HG03045 (cell line): ENCODE data around the gene SLC25A41.
"Not testable (repeated sequence)": the region's sequence is repeated elsewhere in the genome, so short reads cannot be mapped to it uniquely, and the experiment has no call there.

Experiments
- ATAC-seq: cut with Tn5 transposase; IDR thresholded peaks from one replicate; pipeline ENCODE4 v1.9.1; 2021; ENCODE audit warnings: mild to moderate bottlenecking, moderate library complexity; ENCODE audit not compliant: unreplicated experiment

The SLC25A41 gene

DNA sequence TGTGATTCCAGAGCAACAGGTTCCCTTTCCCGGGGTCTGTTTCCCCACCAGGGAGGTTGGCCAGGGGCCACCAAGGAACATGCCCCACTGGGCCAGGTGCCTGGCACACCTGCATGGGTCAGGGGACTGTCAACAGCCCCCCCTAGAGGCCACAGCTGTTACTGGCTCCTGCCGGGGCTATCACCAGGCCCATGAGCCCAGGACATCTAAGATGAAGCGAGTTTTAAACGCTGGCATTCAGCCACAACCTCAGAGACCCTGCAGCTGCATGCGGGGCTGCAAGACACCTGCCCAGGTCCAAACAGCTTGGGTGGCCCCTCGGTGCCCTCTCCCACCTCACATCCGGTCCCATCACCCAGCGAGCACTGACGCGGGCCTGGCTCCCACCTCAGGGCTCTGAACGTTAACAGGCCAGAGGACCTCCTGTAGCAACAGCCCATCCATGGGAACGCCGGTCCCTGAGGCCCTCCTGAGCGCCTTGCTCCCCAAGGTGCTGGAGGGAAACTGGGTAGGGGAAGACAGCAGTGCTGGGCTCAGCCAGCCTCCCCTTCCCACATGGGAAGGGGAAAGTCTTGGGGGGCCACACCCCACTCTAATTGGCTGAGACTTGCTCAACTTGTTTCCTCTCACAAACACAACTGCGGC lies 21.0 kb downstream of the SLC25A41 start:
- ATAC-seq = no peak

DNA sequence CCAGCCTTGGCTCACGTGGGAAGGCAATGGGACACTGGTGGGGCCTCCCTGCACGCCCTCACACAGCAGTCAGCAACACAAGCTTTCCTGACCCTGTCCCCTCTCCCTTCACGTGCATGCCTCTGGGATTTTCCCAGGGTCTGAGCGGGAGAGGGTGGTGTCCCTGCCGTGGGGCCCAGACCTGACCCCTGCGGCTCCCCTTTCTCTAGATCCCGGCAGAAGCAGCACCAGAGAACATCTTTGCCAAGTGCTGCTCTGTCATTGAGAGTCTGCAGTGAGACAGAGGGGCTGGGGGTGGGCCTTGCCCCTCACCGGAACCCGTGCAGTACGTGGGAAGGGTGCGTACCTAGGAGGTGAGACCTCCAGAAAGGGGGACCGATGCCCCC lies 21.5 kb downstream of the SLC25A41 start:
- ATAC-seq = no peak

DNA sequence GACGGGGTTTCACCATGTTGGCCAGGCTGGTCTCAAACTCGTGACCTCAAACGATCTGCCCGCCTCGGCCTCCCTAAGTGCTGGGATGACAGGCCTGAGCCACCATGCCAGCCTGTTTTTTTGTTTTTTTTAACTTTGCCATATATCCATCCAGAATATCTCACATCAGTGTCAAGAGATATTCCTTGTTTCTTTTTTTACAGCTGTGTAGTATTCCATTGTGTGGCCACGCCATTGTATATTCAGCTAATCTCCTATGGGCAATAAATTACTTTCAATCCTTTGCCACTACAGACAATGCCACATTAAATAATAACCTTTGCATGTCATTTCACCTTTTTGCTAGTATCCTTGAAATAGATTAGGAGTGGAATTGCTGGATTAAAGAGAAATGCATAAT lies 24.2 kb downstream of the SLC25A41 start:
- no peak for ATAC-seq

DNA sequence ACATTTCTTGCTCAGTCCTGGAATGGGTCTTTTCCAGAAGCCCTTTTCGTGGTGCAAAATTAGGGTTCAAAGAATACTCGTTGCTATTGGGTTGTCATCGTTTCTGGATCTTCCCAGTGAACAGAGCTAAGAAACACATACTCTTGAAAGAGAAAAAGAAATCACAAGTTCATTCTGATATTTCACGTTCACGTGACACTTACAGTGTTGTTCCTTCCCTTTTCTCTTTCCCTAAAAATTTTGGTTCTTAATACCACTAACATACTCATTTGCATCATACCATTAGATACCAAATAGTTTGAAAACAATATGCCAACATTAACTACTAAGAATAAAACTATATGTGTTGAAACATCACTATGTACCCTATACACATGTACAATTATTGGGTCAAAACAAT lies 27.2 kb downstream of the SLC25A41 start:
- ATAC-seq = no peak

DNA sequence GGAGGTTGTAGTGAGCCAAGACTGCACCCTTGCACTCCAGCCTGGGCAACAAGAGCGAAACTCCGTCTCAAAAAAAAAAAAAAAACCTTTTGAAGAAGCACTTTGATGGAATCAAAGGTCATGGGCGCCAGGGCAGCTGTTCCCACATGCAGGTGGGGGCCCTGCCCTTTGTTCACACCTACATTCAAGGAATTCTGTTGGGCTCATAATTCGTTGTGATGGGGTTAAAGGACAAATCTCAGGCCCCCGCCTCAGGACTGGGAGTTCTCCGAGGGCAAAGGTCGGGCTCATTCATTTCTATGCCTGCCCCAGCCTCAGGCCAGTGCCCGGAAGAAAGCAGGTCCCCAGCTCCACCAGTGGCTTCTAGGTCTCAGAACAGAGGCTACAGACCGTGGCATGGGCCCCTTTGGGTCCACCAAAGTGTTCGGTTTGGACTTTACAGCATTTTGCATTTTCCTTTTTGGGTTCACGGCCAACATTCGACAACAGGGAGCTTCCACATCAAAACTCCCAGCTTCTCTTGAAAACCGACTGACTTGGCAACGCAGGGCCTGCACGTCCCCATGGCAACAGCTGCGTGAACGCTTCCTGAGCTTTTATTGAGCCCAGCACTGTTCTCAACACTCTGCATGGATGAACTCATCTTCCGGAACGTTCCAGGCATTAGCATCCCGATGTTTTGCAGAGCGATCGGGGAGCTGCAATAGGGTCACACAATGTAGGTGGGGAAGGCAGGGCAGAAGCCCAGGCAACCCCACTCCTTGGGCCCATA lies 30.5 kb downstream of the SLC25A41 start:
- no peak for ATAC-seq

DNA sequence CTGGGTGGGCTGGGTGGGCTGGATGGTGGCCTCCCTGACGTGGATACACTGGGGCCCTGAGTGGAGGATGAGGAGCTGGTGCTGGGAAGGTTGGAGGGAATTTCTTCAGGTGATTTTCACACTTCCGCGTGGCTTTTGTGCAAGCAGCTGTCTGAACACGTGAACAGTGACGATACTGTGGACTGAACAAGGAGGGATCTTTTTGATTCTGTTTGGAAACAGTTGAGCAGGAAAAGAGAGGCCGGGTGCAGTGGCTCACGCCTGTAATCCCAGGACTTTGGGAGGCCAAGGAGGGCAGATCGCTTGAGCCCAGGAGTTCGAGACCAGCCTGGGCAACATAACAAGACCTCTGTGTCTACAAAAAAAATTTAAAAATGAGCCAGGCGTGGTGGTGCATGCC lies 31.5 kb downstream of the SLC25A41 start:
- ATAC-seq = no peak

- ATAC-seq = not testable (repeated sequence)
Measured at GRCh38 chr19:6400062-6400944, 33.3 kb downstream of the SLC25A41 start.

GRCh38 chr19:6396305-6396704 lies 37.3 kb downstream of the SLC25A41 start:
- no peak for ATAC-seq

DNA sequence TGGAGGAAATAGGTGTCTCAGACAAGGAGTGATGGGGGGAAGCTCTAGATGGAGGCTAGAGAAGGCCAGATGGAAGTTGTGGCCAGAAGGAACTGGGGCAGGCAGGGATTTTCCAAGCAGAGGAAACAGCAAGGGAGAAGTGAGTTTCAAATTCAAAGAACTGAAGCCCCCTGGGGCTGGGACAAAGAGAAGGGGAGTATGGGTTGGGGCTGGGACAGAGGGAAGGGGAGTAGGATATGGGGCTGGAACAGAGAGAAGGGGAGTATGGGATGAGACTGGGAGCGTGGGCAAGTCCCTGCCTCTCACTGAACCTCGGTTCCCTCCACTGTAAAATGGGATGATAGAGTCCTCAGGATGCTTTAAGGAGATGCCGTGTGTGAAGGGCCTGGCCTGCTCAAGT lies 38.7 kb downstream of the SLC25A41 start:
- ATAC-seq = no peak

DNA sequence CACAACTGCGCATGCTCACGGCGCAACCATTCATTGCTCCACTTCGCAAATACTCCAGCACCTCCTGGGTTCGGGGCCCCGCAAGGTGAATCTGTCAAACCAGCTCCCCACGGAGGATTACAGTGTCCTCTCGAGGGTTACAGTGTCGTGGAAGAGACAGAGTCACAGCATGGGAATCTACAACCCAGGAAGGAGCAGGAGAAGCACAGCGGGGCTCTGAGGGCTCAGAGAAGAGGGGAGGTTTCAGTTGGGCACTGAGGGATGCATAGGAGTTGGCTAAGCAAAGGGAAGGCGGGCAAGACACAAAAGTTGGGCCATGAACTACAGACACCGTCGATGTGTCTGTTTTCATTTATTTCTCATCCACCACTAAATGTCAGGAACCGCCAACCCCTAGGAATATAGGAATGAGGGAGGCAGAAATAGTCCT lies 39.6 kb downstream of the SLC25A41 start:
- ATAC-seq = no peak

GRCh38 chr19:6393074-6393982 lies 40.2 kb downstream of the SLC25A41 start, which contains the start of gene GTF2F1:
GTF2F1 (minus strand) TSS chr19:6393164; CDS start chr19:6392995, 169 bp downstream.
- peak; percentile 85 for ATAC-seq

DNA sequence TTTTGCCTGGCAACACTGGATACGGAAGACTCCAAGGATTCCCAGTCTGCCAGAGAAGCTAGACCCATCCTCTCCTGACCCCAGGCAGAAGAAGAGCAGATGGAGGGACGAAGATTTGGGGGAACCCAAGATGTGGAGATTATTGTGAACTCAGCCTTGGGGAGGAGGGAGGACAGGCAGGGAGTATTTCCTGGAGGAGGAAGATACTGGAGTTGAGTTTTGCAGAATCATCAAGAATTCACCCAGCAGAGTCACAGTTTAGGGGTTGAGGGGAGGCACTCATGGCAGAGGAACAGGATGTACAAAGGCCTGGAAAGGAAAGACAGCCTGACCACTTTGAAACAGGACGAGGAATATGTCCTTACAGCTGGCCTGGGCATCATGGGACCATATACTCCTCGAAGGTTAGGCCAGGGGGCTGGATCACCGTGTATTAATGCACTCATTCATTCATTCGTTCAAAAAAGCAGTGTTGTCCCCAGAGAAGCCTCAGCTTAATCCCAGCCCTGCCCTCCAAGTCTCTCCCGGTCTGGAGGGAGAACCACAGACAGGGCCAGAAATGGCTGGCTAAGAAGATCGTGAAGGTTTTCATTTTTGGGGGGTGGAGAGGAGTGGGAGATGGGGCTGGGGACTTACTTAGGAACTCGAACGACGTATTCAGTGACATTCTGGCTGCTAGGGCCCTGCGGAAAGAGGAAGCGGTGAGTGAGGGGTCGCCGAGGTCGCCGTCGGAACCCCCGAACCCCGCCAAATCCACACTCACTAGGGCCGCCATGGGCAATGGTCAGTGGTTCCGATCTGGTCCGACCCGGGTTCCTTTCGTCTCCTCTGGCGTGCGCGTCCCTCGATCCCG lies 41.1 kb downstream of the SLC25A41 start:
- peak; percentile 8 for ATAC-seq

DNA sequence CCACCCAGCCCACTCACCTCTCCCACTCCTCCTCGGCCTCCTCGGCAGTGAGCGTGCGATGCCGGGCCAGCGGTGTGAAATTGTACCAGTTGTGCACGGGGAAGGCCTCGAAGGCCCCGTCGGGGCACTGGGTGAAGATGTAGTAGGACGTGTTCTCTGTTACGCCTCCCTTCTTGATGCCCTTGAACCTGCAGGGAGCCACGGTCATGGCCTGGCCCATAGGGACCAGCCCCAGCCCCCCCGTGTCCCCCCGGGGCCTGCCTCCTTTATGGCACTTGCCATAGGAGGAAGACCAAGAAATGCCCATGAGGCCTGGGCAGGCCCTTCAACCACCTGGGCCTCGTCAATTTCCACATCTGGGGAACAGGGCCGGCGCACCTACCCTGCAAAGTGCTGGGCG lies 46.2 kb downstream of the SLC25A41 start:
- ATAC-seq = no peak

GRCh38 chr19:6384381-6384780 lies 49.2 kb downstream of the SLC25A41 start:
- ATAC-seq = no peak

DNA sequence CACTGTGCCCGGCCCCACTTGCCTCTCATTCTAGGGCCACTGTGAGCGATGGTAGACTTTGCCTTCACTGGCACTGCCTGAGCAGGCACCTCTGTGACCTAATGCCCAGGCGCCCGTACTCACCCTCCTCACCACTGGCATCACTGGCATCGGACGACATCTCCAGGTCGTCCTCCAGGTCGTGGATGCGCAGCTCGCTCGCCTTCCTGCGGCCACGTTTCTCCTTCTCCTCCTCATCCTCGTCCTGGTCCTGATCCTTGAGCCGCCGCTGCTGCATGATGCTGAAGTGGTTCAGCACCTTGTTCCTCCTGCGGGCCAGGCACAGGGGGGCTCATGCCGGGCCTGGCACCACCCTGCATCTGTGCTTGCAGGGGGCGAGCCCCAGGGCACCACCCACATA lies 50.4 kb downstream of the SLC25A41 start:
- ATAC-seq = no peak

GRCh38 chr19:6381030-6381750 lies 52.4 kb downstream of the SLC25A41 start:
- no peak for ATAC-seq

DNA sequence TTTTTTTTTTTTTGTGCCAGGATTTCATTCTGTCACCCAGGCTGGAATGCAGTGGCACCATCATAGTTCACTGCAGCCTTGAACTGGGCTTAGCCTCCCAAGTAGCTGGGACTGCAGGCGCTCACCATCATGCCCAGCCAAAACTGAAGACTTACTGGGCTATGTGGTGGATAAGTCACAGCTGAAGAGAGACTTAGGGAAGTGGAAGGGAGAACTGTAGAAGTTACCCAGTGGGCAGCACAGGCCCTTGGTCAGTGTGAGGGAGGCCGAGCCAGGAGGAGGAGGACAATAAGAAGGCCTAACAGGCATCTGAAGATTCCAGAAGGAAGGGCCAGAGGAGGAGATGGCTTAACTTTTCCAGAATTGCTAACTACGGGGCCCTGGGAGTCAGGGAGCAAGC lies 53.8 kb downstream of the SLC25A41 start:
- no peak for ATAC-seq

- no peak for ATAC-seq
Measured at GRCh38 chr19:6378486-6378885, 55.1 kb downstream of the SLC25A41 start.

GRCh38 chr19:6378041-6378440 lies 55.5 kb downstream of the SLC25A41 start:
- no peak for ATAC-seq
